AG09319 (cell line): ENCODE results near the gene CR1.

Experiments
- DNase-seq: peaks from one replicate; pipeline ENCODE4 v3.0.0-alpha.2; 2010; ENCODE audit warnings: low read depth; ENCODE audit errors: extremely low read depth
- CTCF ChIP-seq: IDR thresholded peaks from 2 replicates; pipeline ENCODE4 v1.5.1; 2011; ENCODE audit warnings: low read depth, mild to moderate bottlenecking, inconsistent platforms, low read length, moderate library complexity

CR1 gene

DNA sequence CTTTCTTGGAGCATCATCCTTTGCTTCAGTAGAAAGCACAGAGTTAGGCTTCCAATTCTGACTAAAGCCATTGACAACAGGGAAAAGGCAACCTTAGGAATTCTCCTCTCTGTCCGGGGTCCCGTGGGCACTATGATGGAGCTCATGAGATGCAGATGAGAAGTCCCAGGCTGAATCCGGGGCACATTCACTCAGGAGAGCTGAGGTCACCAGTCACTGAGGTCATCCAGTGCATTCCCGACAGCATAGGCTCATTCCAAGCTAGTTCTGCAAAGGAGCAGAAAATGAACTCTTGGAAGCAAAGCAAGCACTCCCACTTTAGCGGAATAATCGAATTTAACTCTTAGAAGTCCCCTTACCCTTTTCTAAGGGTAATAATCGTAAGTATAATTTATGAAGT, 6.8 kb downstream of the CR1 start:
- DNase-seq: no peak
- TF ChIP-seq CTCF: no peak

DNA sequence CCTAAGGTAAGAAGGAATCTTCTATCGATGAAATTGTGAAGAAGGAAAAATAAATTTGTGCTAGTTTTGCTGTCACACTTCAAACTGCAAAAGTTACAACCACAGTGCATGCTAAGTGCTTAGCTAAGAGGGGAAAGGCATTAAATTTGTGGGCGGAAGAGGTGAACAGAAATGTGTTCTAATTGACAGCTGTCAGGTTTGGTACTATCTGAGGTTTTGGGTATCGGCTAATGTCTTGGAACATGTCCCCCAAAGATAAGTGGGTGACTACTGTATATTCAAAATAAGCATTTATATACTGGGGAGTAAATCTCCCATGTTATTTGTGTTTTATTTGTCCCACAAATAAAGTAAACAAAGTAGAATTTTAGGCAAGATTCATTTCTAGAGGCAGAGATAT, 8.0 kb downstream of the CR1 start:
- DNase-seq: no peak
- no peak for TF ChIP-seq CTCF

DNA sequence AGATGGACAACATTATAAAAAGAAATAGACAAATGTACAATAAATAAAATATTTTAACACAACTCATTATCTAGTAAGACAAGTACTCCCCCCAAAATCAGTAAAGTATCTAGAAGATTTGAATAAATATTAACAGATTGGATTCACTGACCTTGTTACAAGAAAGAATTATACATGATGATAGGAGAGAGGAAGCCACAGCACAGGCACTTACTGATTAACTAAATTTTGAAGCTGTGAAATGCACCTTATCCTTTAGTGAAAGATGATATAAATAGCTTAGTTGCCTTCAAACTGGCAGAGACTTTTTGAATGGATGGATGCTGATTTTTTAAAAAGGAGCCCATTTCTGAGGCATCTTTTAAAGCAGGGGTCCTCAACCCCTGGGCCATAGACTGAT, 8.5 kb downstream of the CR1 start:
- no peak for DNase-seq
- TF ChIP-seq CTCF: no peak

DNA sequence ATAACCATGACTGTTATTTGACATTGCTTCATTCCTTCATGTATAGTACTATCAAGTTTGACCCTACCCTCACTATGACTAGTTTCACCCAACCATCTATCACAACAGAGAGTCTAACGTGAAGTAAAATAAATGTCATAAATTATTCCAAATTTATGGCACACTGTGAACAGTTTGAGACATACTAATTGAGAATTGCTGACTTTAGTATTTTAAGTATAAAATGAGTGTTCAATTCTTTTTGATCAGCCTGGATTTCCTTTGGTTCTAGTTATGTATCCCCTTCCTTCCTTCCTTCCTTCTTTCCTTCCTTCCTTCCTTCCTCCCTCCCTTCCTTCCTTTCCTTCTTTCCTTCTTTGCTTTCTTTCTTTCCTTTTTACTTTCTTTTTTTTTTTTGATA, 14.5 kb downstream of the CR1 start:
- DNase-seq: no peak
- no peak for TF ChIP-seq CTCF

DNA sequence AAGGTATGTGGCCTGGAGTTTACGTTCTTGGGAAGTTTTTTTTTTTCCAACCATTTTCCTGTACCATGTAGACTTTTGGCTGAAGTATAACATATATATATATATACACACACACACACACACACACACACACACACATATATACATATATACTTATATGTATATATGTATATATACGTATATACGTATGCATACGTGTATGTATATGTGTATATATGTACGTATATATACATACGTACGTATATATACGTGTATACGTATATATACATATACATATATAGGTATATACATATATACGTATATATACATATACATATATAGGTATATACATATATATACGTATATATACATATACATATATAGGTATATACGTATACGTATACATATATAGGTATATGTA, 18.9 kb downstream of the CR1 start:
- TF ChIP-seq CTCF: no peak
- no peak for DNase-seq

DNA sequence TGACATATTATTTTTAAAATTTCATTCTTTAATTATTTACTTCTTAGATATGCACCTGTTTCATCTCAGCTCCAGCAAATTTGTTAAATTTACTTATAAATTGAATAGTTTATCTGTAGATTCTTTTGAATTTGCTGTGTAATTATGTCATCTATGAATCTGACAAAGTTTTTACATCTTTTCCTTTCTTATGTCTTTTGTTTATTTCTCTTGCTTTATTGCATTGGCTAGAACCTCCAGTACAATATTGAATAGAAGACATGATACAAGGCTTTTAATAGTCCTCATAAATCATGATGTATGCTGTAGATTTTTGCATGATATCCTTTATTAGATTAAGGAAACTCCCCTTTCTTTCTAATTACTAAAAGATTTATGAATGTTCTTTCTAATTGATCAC, 20.8 kb downstream of the CR1 start:
- DNase-seq: no peak
- TF ChIP-seq CTCF: no peak

GRCh38 chr1:207518608-207519236, 22.8 kb downstream of the CR1 start:
- no peak for TF ChIP-seq CTCF
- no peak for DNase-seq
